GM18519 (cell line): Measurements from ENCODE around the gene GID8.
A peak's percentile ranks its signal among the peaks of the same experiment; 100 is the strongest.

Experiments
- ATAC-seq: cut with Tn5 transposase; IDR thresholded peaks from one replicate; pipeline ENCODE4 v1.9.1; 2021; ENCODE audit warnings: mild to moderate bottlenecking, moderate library complexity; ENCODE audit not compliant: unreplicated experiment, low FRiP score

The GID8 gene

DNA sequence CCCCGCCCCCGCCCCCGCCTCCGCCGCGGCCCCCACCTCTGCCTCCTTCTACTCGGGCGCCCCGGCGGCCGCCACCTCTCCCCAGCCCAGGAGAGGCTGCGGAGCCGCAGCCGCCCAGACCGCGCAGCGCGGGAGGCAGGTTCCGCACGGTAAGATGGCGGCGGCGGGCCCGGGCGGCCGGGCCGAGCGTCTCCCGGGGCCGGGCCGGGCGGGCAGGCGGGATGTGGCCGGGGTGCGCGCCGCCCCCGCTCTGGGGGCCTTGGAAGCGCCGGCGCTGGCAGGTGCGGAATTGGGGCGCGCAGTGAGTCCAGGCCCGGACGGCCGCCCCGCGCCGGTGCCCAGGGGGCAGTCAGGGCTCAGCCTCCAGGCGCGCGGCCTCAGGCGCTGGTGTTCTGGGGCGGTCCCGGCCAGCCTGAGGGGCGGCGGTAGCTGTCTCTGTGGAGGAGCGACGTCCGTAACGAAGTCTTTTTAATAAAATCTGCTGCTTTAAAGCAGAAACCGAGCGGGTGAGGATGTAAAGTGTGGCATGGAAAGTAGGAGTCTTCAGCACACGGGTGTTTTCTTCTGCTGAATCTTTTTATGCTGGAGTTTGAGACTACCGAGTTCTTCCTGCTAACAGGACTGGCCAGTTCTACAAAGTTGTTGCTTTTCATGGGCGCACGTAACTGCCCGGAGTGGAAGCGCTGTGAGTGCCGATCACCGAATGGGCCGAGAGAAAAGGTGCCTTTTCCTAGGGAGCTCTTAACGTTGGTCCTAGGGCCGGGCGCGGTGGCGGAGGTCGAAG lies at the start of gene GID8:
TSS of gene GID8 (plus strand) at position 43 of the 784 bp plus-strand sequence. CDS start 3,356 bp downstream, outside the sequence.
- ATAC-seq: peak; percentile 34

DNA sequence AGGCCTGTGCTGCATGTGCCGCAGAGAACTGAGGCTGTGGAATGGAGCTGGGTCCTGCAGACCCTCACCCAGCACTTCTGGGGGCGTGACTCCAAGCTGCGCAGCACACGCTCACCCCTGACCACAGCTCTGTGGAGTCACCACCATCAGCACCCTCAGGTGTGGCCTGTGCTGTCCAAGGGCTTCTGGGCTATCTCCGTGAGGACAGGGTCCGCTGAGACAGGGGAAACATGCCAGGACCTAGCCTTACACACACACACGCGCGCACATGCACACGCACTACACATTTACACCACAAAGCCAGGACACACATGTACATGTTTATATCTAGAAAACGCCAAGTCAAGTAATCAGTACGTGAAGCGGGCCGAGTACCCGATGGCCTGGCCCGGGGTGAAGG lies 49.5 kb upstream of the GID8 start:
- no peak for ATAC-seq

DNA sequence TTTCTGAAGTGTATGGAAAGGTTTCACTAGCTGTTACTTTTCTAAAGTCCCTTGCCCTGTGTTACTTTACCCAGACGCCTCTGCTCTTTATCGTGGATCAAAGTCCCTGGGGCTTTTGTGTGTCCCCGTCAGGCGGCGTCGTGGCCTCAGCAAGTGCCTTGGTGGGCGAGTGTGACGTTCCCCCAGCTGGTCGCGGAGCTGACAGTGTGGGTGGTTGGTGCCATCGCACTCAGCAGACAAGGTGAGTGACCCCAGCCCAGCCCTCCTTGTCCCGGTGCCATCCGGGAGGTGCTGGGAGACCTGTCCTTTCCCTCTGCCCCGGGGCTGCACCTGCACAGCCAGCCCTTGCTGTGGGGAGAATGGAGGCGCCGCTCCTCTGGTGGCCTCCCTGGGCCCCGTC lies 49.0 kb upstream of the GID8 start:
- no peak for ATAC-seq

DNA sequence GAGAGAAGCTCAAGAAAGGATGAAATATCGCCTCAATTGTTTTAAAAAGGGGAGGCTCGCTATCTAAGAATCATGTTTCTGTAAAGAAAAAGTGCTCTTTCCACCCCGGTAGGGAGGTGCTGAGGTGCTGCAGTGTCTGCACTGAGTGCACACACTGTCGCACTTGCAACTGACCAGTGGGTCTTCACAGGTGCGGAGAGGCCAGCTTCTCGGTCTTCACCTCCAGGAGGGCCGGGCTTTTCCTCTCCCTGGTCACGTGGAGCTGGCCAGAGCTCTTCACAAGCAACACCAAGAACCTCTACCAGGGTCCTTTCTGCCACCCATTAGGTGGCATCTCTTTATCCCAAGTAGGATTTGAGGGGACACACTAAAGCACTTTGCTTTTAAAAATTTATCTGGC lies 48.5 kb upstream of the GID8 start:
- no peak for ATAC-seq

DNA sequence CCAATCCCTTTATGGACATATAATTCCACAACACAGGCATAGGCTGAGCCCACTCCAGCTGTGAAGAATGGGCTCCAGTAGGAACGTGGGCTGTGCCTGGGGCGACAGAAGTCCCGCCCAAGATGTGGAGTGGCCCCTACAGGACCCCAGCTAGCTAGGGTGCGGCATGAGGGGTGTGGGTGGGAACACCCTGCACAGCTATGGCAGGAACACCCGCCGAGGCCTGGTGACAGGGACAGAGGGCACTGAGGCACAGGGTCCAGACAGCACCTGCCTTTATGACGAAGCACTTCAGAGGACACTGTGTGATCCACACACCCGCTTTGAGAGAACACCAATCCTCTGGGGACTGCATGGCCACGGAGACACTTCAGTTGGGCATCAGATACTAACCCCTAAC lies 48.1 kb upstream of the GID8 start:
- ATAC-seq: no peak

DNA sequence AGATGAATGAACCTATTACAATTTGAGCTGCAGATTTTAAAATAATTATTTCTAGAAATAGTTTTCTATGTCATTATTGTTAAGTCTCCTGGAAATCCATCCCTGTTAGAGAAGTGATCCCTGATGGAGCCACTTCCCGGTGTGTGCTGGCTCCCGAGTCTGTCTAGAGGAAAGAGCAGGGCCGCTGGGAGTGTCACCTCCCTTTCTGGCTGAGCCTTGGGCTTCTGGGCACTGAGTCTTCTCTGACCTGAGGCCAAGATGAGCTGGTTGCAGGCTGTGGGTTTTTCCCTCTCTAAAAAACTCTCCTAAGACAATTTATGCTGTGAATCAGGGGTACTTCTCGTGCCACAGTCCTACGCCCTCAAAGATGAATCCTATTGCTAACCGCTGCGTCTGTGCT lies 47.5 kb upstream of the GID8 start:
- no peak for ATAC-seq

DNA sequence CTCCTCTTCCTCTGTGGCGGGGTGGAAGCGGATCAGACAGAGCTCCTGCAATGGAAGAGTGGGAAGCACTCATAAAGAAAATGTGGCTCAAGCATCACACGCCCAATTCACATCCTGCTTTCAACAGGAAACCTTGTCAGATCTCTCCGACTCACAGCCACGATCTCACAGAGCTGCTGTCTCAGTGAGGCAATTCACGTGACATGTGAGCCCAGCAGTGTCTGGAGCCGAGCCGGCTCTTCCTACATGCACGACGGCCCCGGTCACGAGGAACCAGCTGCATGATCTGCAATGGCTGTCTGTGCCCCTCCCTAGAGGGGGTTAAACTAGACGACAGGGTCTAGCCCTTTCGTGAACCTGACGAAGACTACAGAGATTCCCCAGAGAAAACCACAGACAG lies 46.8 kb upstream of the GID8 start:
- no peak for ATAC-seq

DNA sequence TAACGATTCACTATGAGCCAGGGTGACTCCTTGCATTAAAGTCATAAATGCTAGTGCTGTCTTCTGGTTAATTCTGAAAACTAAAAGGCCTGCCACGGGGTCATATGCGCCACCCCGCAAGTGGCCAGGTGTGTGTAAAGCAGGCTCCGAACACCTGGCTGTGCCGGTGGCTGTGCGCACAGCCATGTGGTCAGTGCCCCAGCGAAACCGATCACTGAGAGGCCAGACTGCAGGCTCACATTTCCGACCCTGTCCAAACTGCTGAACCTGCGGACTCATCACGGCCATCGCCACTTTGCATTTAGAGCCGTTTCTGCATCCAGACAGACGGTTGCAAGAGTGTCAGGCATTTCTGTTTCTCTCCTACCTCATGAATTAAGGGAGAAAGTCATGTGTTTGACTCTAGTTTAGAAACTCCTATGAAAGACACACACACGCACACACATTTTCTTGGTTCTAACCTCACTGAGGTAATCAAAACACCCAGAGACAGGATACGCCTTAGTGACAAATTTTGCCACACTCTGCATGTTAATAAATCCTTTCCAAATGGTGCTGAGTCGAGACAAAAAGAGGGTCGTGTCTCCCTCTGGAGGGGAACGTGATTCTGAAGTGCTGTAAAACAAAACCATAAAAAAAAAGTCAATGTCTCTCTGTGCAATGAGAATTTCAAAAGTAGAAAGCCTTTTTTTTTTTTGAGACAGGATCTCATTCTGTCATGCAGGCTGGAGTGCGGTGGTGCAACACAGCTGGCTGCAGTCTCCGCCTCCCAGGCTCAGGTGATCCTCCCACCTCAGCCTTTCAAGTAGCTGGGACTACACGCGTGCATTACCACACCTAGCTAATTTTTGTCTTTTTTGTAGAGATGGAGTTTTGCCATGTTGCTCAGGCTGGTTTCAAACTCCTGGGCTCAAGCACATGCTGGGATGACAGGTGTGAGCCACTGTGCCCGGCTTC lies 45.3 kb upstream of the GID8 start:
- ATAC-seq: no peak

DNA sequence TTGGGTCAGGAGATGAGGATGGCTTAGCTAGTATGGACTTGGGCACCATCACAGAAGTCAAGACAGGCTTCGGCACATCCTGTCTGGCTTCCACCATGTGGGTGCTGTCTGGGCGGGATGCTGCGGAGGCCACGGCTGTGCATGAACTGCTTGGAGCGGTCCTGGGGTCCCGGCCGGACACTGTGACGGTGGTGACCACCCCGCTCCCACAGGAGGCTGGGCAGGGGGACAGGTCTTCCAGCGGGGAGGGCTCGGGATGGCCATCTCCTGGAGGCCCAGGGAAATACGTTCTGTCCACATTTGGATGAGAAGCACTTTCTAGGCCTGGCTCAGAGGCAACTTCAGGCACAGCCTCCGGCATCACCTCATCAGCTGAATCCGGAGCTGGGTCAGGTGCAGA lies 44.2 kb upstream of the GID8 start:
- no peak for ATAC-seq

DNA sequence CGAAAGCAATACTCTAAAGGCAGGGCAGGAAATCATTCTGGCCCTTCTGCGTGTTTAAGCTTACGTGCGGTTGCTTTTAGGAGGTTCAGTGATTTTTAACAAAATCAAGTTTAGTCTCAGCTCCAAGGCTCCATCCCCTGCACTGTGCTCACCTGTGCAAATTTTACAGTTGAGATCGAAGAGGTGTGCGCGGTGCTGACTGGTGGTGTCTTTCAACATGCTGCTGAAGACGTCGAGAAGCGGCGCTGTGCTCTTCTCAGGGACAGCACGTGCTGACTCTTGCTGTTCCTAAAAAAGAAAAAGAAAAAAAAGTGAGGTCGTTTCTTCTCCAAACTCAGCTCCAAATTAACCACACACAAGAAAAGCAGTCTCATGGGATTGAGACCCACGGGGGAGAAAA lies 43.7 kb upstream of the GID8 start:
- no peak for ATAC-seq

DNA sequence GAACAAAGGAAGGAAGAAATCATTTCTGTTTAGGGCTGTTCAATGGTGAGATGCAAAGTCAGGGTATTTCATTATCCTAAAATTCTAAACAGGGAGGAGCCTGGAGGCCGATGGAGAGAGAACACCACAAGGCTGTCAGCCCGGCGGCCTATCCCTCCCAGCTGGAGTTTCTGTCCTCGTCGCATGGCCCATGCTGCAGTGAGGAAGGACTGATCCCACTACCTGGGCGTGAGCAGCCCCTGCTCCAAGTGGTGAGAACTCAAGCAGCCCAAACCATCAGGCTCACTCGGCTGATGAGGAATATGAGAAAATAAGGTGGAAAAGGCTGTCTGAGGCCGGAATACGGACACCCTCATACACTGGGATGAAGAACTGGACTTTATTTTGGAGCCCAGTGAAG lies 42.4 kb upstream of the GID8 start:
- ATAC-seq: no peak

DNA sequence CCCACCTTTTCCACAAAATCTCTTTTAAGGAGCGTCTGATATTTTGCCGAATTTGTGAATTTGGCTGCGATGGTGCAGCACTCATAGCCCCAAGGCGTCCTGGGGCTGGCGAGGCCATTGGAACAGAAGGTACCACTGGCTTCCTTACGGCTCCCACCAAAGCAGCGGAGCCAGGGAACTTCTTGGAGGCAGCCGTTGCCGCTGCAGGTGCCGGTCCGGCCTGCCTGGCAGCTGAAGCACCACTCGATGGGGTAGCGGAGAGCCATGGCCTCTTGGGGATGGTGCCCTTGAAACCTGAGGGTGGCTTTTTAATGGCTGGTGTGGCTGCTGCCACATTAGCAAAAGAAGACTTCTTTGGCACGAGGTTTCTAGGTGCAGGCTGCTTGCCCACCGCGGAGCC lies 41.4 kb upstream of the GID8 start:
- no peak for ATAC-seq

DNA sequence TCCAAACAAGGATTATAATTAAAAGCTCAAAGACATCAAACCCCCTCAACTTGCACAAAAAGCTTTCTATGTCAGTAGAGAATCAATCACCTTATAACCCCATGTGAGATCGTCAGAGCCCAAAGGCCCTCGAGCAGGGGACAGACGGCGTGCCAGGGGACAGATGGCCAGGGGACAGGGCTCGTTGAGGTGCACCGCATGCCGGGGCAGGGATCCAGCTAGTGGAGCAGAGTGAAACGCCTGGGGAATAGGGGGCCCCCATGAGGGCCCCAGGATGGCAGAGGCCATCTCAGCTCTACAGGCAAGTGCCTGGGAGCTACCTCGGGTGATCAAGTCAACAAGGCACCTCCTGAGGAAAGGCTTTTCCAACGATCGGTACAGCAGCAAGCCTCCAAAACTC lies 40.3 kb upstream of the GID8 start:
- ATAC-seq: no peak

DNA sequence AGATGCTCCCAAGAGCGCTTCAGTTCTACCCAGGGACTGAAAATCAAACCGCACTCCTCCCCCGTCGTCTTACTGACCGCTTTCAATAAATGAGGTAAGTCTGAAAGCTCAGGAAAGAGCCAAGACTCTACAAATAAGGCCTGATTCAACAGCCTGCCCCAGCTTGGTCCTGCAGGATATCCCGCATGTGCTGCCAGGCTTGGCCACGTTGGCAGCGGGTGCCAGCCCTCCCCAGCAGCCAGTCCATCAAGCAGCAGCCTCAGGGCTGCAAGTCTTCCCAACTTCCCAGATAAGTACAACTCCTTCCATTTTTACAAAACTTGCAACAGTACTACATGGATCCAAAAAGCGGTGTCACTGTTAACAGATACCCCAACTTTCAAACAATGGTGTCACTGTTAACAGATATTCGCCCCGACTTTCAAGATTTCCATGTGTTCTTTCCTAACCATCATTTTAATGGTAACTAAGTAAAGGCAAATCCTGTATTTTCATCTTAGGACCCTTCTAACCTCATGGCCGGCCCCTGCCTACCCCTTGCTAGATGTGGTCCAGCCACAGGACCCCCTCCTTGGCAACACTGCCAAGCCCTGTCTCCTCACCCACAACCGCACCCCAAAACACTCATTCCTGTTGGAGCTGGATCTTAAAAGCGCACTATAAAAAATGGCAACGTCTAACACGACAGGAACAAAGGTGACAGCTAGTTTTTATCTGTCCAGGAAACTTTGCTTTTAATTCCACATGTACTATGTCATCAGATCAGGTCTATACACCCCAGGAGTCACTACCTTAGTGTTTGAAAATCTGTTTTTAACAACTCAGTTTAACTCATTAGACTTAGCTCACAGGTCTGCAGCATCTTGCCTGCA lies 39.6 kb upstream of the GID8 start:
- ATAC-seq: no peak

DNA sequence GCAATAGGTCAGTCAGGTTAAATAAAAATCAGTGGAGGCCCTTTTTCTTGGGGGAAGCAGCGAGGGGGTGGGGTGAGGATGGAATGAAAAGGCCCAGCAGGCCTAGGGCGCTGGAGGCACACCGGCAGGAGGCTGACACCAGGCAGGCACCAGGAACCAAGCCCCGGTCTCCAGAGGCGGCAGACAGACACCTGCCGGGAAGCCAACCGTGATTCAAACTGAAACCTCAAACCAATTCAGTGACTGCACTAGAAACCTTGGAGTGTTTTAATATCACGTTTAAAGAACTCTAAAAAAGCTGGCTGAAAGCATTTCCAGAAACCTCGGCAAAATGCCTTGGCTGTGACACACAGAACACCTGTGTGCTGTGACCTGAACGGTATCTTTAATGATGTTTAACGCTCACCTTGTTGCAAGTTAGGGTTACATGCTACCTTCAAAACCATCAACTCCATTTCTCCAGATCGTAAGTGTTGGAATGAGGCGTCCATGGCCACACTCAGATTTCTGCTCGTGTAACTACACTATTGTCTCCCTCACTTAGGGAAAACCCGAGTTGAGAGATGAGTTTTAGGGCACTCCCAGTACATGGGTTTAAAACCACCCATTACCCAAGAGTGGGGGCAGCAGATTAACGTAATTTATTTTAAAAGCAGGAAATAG lies 38.8 kb upstream of the GID8 start:
- no peak for ATAC-seq

DNA sequence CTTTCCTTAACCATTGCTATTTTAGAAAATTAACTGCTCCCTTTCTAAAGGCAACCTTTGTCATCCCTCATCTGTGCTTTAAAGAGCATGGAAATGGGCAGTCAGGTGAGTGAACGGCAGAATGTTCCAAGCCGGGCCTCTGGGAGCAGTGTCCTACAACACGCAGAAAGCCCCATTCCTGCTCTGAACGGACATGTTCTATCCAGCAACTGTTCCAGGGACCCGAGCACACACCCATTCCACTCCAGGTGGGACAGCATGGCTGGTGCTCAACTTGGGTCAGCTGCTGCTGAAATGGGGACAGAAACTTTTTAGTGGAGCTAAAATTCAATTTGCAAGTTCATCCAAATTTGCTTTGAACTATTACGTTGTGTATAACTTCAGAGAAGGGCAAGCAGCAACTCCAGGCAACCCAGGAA lies 38.3 kb upstream of the GID8 start:
- ATAC-seq: no peak

DNA sequence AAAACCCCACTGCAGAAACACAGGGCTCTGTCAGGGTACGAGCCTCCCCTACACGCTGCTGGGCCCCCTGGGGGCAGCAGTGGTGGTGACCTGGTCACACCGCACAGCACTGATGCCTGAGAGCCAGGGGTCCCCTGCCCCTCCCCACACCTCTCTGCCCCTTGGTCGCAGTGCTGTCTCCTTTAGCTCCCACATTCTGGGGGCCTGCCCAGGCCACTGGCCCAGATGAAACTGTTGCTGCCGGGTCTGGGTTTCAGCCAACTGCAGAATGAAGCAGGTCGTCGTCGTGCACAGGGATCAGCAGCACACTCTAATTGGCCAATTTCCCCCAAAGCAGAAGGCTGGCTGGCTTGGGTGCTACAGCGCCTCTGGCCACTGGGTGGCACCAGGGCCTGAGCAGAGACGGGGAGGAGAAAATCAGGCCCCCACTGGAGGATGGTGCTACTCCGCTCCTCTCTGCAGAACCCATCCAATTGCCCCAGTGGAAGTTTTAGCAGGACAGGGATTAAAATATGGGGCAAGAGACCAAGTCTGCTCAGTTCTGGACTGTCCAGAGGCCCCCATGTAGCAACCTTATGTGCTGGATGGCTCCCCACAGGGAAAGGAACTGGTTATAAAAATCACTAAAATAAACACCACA lies 37.8 kb upstream of the GID8 start:
- ATAC-seq: no peak

DNA sequence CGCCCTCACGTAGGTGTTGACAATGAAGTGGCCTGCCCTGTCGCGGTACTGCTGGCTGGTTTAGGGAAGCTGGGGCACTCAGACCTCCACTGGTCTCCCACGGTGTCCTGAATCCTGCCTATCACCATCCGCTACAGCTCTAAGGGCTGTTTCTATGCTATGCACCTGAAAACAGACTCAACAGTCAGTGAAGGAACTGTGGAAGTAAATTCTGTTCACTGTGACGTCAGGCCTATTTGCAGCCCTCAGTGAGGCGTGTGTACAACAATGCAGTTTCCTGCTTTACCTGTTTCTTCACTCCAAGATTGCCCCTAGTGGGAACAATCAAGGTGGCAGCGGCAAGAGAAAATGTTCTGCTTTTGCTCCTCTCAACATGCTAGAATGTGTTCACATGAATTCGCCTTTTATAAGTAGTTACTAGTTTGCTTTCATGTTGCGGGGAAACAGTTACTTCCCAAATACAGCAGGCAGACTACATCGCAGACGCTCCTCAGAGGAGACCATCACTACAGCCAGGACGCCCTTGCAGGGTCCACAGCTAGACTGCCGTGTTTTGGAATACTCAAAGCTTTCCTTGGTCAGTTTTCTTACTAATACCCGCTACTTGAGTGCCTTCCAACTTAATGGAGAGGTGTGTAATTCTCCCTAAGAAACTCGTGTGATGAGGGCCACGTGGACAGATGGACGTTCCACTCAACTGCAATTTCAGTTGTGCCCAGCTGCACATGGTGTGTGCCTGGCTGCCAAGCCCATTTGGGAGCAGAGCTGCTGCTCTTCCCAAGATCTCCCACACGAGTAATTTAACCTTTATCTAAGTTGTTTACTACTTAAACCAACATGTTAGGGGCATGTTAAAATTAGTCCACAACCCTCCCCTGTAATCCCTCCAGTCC lies 37.0 kb upstream of the GID8 start:
- ATAC-seq: no peak

DNA sequence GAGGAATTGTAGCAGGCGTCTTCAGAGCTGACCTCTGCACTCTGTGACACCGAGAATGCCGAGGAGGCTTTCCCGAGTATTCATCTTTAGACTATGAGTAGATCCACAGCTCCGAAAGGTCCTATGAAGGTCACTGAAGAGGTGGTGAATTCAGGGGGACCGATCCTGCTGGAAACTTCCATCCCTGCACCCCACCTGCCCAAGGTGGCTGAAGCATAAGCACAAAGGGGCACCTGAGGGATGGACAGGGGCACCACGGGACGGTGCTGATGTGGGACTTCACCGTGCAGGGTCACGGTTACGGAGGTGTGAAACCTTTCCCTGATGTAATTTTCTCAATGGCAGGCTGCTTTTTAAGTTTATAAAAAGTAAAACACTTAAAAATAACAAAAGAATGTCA lies 36.1 kb upstream of the GID8 start:
- no peak for ATAC-seq
